Spleen (tissue), 11 donors: ENCODE measurements around the gene AKAP1. TPM values are rescaled to one million over a fixed set of nuclear protein-coding genes. Genes with fewer than 3 reads are reported as not detected.

ENCODE experiments used
- DNase-seq: peaks from one replicate; pipeline ENCODE4 v3.0.0-alpha.2; 2020
- H3K27ac ChIP-seq, 8 donors: fragments of 200-600 bp; sonication (generic) in 7 of 8; 1 replicate in 4 of 8; 2 replicates in 4 of 8; pipeline versions ENCODE4 v1.5.0 to v1.8.0; 2016 to 2021; ENCODE audit warnings: inconsistent platforms in 4 of 8, mild to moderate bottlenecking in 4 of 8, moderate library complexity in 1 of 8
- H3K27me3 ChIP-seq, 7 donors: fragments of 200-600 bp; sonication (generic) in 6 of 7; replicated peaks in 1 of 7; 1 replicate in 4 of 7; 2 replicates in 3 of 7; pipeline versions ENCODE4 v1.5.0 to v1.8.0; 2016 to 2021; ENCODE audit warnings: inconsistent platforms in 3 of 7, mild to moderate bottlenecking in 1 of 7
- H3K36me3 ChIP-seq, 6 donors: fragments of 200-600 bp; sonication (generic) in 5 of 6; 1 replicate in 4 of 6; 2 replicates in 2 of 6; pipeline versions ENCODE4 v1.5.0 to v1.8.0; 2016 to 2021; ENCODE audit warnings: inconsistent platforms in 2 of 6
- H3K4me1 ChIP-seq, 6 donors: fragments of 200-600 bp; sonication (generic) in 5 of 6; 1 replicate in 3 of 6; 2 replicates in 3 of 6; pipeline versions ENCODE4 v1.5.0 to v1.8.0; 2016 to 2021; ENCODE audit warnings: inconsistent platforms in 3 of 6
- H3K4me3 ChIP-seq, 8 donors: fragments of 200-600 bp; sonication (generic) in 7 of 8; 1 replicate in 4 of 8; 2 replicates in 4 of 8; pipeline versions ENCODE4 v1.5.0 to v1.8.0; 2016 to 2021; ENCODE audit warnings: inconsistent platforms in 4 of 8, mild to moderate bottlenecking in 4 of 8, moderate library complexity in 2 of 8
- H3K9me3 ChIP-seq, 8 donors: fragments of 200-600 bp; sonication (generic) in 7 of 8; 1 replicate in 4 of 8; 2 replicates in 4 of 8; pipeline versions ENCODE4 v1.5.0 to v1.8.0; 2016 to 2021; ENCODE audit warnings: inconsistent platforms in 4 of 8
- CTCF ChIP-seq, 11 experiments: fragments of 200-600 bp in 7 of 11; fragments of 450-650 bp in 4 of 11; sonication (generic) in 4 of 11; IDR thresholded peaks in 8 of 11; conservative IDR thresholded peaks in 3 of 11; 1 replicate in 7 of 11; 2 replicates in 4 of 11; pipeline versions ENCODE4 v1.4.0 to v1.8.0; 2016 to 2021; ENCODE audit warnings: antibody characterized with exemption in 11 of 11, inconsistent platforms in 4 of 11, mild to moderate bottlenecking in 1 of 11
- POLR2A ChIP-seq, 3 donors: fragments of 450-650 bp; IDR thresholded peaks; one replicate each; pipeline ENCODE4 v1.5.1; 2017; ENCODE audit warnings: antibody characterized with exemption in 3 of 3, mild to moderate bottlenecking in 1 of 3
- POLR2AphosphoS5 ChIP-seq, 3 donors: sonication (generic); formaldehyde crosslinking; IDR thresholded peaks; one replicate each; pipeline ENCODE4 v1.5.1; 2017; ENCODE audit warnings: antibody characterized with exemption in 3 of 3
- WGBS, 5 donors: extraction: QIAGEN DNeasy Blood & Tissue Kit in 3 of 5; methylation state at CpG; one replicate each; pipeline versions ENCODE4 v1.1.5 to v1.1.7; 2013 to 2018; 5-methylcytosine and 5-hydroxymethylcytosine counted together
- intact Hi-C: fragments of 100-400 bp; cut with DNase I; formaldehyde crosslinking; loops from one replicate; pipeline ENCODE4 v1.15.0; 2023; ENCODE audit warnings: low total_unique reads
- polyA plus RNA-seq, 3 donors: library from polyadenylated mRNA; stranded (reverse); fragments of 200-250 nt; gene quantifications; one replicate each; pipeline ENCODE4 v1.2.1, GENCODE V29; 2013
- total RNA-seq, 7 donors: library from RNA; depleted of rRNA in 3 of 7; stranded (reverse); fragments of >200 nt in 3 of 7; fragmentation: NEBNext Ultra II Directional in 4 of 7; extraction: Animal tissue kit (Norgen Biotek cat#: 25700) in 4 of 7; gene quantifications; one replicate each; pipeline versions ENCODE4 v1.1.0 to v1.2.1, GENCODE V29; 2016 to 2021
- donor health status: healthy with polysubstance abuse.
- donor health status: DM: no; HTN: no; CAD: no; lungs with moderate emphysema.
- donor health status: DM: no; HTN: no; CAD: no.
- donor health status: Bipolar disorder and iron deficiency.
- donor health status: healthy.
- donor health status: DM: no; HTN: no; CAD: no.
- donor health status: DM: yes; HTN: yes; CAD: no.

The AKAP1 gene
- total and polyA plus RNA-seq, 10 donors: 6.7 to 23.9 (median 17.6) TPM

DNA sequence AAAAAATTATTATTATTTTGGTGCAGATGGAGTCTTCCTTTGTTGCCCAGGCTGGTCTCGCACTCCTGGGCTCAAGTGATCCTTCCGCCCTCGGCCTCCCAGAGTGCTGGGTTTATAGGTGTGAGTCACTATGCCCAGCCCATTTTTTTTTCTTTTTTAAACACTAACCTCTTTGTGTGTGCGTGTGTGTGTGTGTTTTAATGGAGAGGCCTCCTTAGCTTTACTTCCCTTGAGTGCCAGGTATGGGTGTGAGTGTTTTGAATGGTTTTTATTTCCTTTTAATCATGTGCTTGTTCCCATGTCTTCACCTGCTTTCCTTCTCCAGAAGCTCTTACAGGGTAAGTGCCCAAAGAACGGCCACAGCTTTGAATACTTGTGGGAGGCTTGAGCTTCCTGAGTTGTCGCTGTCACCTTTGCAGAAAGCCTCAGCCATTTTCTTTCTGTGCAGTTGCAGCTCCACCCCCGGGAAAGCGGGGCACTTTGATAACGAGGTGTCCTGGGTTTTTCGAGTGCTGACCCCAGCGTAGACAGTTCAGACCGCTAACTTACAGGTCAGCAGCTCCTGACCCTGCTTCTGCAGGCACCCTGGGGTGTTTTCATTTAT lies 22.6 kb downstream of the AKAP1 start:
- Histone ChIP-seq H3K4me1 (peaks cover 0 to 11% (median 0%) of the 10 kb centered on the region in 6 donors), H3K9me3 (no peaks in the 10 kb centered on the region), H3K4me3 (no peak overlapping the region), H3K36me3 (peaks cover 0 to 57% (median 11%) of the 10 kb centered on the region in 6 donors), H3K27ac (no peak overlapping the region), H3K27me3 (no peaks in the 10 kb centered on the region)
- 88 to 94% (median 91%) methylated on average over 12 of the region's 12 CpGs for WGBS, 5 donors
- TF ChIP-seq POLR2A (IDR thresholded peaks at IDR 0.05): no peak
- TF ChIP-seq POLR2AphosphoS5 (IDR thresholded peaks at IDR 0.05): no peak
- no peak for TF ChIP-seq CTCF (IDR thresholded peaks at IDR 0.05 in 8 of 11, conservative IDR thresholded peaks at IDR 0.05 in 3 of 11)
- intact Hi-C loops: no loop called here
- no peak for DNase-seq

DNA sequence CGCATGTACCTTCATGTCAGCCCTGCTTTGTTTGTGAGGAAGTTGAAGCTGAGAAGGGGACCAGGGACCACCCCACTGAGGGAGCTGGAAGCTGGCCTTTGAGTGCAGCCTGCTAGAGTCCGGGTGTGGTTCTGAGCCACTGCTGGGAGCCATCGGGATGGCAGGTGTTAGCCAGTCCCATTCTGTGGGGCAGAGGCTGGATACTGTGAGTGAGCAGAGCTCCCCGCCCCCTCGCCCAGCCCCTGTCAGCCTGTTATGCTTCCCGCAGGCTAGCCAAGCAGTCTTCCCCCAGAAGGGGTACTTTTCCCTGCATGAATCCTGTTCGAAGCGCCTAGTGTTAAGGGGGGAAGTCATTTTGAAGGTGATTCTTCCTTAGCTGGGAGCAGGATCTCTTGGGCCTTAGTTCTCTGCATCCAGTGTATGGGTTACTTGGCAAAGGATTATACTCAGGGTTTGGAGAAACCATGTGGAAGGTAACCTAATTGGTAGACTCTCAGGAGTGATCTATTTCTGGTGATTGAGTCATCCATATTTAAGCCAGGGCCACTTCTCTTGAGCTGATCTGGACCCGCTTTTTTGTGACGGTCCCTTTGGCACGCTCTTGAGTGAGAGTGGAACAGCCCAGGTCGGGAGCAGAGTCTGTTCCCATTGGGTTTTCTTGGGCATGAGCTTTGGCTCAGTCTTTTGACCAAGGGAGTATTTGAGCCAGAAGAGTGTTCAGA lies 23.8 kb downstream of the AKAP1 start:
- H3K4me3 ChIP-seq: no peak overlapping the region
- TF ChIP-seq POLR2AphosphoS5 (IDR thresholded peaks at IDR 0.05): no peak
- TF ChIP-seq CTCF (IDR thresholded peaks at IDR 0.05 in 8 of 11, conservative IDR thresholded peaks at IDR 0.05 in 3 of 11): no peak
- TF ChIP-seq POLR2A (IDR thresholded peaks at IDR 0.05): no peak
- intact Hi-C loops: no loop called here

GRCh38 chr17:57109393-57110151 lies 24.5 kb downstream of the AKAP1 start:
- Histone ChIP-seq H3K27me3 (no peaks in the 10 kb centered on the region), H3K27ac (no peak overlapping the region), H3K4me3 (no peak overlapping the region), H3K36me3 (peaks cover 0 to 76% (median 18%) of the 10 kb centered on the region in 6 donors), H3K4me1 (peaks cover 0 to 11% (median 0%) of the 10 kb centered on the region in 6 donors), H3K9me3 (no peaks in the 10 kb centered on the region)
- intact Hi-C loops: no loop called here
- TF ChIP-seq CTCF (IDR thresholded peaks at IDR 0.05 in 8 of 11, conservative IDR thresholded peaks at IDR 0.05 in 3 of 11): no peak
- no peak for TF ChIP-seq POLR2A (IDR thresholded peaks at IDR 0.05)
- TF ChIP-seq POLR2AphosphoS5 (IDR thresholded peaks at IDR 0.05): no peak
- no peak for DNase-seq
- WGBS, 5 donors: 74 to 96% (median 87%) methylated on average over 12 to 14 of the region's 14 CpGs

More for the DNA sequence above, 23.8 kb downstream of the AKAP1 start:
- Histone ChIP-seq H3K36me3 (peaks cover 0 to 68% (median 15%) of the 10 kb centered on the region in 6 donors), H3K4me1 (peaks cover 0 to 11% (median 0%) of the 10 kb centered on the region in 6 donors), H3K27me3 (no peaks in the 10 kb centered on the region), H3K9me3 (no peaks in the 10 kb centered on the region), H3K27ac (no peak overlapping the region)
- 89 to 93% (median 91%) methylated on average over 8 to 12 of the region's 12 CpGs for WGBS, 5 donors
- no peak for DNase-seq
